ENCODE data around the gene TM7SF2. TPM values are rescaled to one million over a fixed set of nuclear protein-coding genes. Genes with fewer than 3 reads are reported as not detected.

Gene TM7SF2
- 16.4 TPM for polyA plus RNA-seq (2013)

- H3K9me3 ChIP-seq (ENCODE audit: control extremely low read depth in 1 of 5, control insufficient read depth in 4 of 5, insufficient read depth in 2 of 5, low read depth in 1 of 5, low read length in 4 of 5): no peaks in the 10 kb centered on the region
- DNase-seq: peak; percentile 91 to 95 (median 94)
- H3K4me3 ChIP-seq (ENCODE audit: control insufficient read depth in 1 of 7, extremely low read depth in 1 of 7, insufficient read depth in 4 of 7, low read depth in 2 of 7, low read length in 6 of 7): peak within 1 kb of the TSS; percentile 52 to 80 (median 74)
- H3K27me3 ChIP-seq (replicated peaks in 2 of 5; ENCODE audit: control insufficient read depth in 4 of 5, insufficient read depth in 5 of 5, low read length in 4 of 5): no peaks in the 10 kb centered on the region
- H3K27ac ChIP-seq (ENCODE audit: insufficient read depth in 1 of 2, low read depth in 1 of 2, low read length in 2 of 2, poor library complexity in 1 of 2, severe bottlenecking in 2 of 2): peak within 1 kb of the TSS in 1 of 2 experiments; percentile 61
- peaks cover 0 to 51% (median 40%) of the 10 kb centered on the region in 4 experiments for H3K4me1 ChIP-seq (ENCODE audit: control extremely low read depth in 1 of 4, control insufficient read depth in 4 of 4, insufficient read depth in 4 of 4, low read length in 3 of 4)
- WGBS (ENCODE audit: insufficient coverage): under 1% methylated on average over 52 of the region's 64 CpGs
- H3K36me3 ChIP-seq (ENCODE audit: control insufficient read depth in 4 of 4, insufficient read depth in 4 of 4, low read length in 3 of 4): peaks cover 0 to 60% (median 29%) of the 10 kb centered on the region in 4 experiments
- CTCF ChIA-PET: interaction anchor here (0.7 to 4.9 kb wide), 22 partner anchors 8 to 203 kb away, joined by 3 to 56 read pairs (median 4); partner anchors contain the start of genes ARL2, CAPN1, CDC42EP2 and FAU
- POLR2A ChIA-PET: interaction anchor here (0.7 to 2.8 kb wide), 6 partner anchors 16 to 96 kb away, joined by 3 to 7 read pairs (median 3); partner anchors contain the start of genes SYVN1 and VPS51
Measured at GRCh38 chr11:65111744-65112545, at the start of gene TM7SF2. Gene TM7SF2 (plus strand): TSS chr11:65111872. CDS start chr11:65112016, 144 bp downstream.

GRCh38 chr11:65063532-65063931, 48.1 kb upstream of the TM7SF2 start:
- Histone ChIP-seq H3K4me3 (ENCODE audit: control insufficient read depth in 1 of 7, extremely low read depth in 1 of 7, insufficient read depth in 4 of 7, low read depth in 2 of 7, low read length in 6 of 7) (no peak overlapping the region), H3K36me3 (ENCODE audit: control insufficient read depth in 4 of 4, insufficient read depth in 4 of 4, low read length in 3 of 4) (no peaks in the 10 kb centered on the region), H3K27ac (ENCODE audit: insufficient read depth in 1 of 2, low read depth in 1 of 2, low read length in 2 of 2, poor library complexity in 1 of 2, severe bottlenecking in 2 of 2) (no peak overlapping the region), H3K4me1 (ENCODE audit: control extremely low read depth in 1 of 4, control insufficient read depth in 4 of 4, insufficient read depth in 4 of 4, low read length in 3 of 4) (peaks cover 0 to 5% (median 0%) of the 10 kb centered on the region in 4 experiments), H3K27me3 (replicated peaks in 2 of 5; ENCODE audit: control insufficient read depth in 4 of 5, insufficient read depth in 5 of 5, low read length in 4 of 5) (no peaks in the 10 kb centered on the region), H3K9me3 (ENCODE audit: control extremely low read depth in 1 of 5, control insufficient read depth in 4 of 5, insufficient read depth in 2 of 5, low read depth in 1 of 5, low read length in 4 of 5) (no peaks in the 10 kb centered on the region)
- 100% methylated on average over 3 of the region's 3 CpGs for WGBS (ENCODE audit: insufficient coverage)
- POLR2A ChIA-PET: interaction anchor here (1.3 kb wide), 1 partner anchor 12 kb away, joined by 4 read pairs; no protein-coding TSS in a partner anchor
- CTCF ChIA-PET: interaction anchor here (0.7 to 1.5 kb wide), 3 partner anchors 37 to 49 kb away, joined by 3 to 4 read pairs (median 4); partner anchors contain the start of genes ARL2 and TM7SF2
- DNase-seq: no peak

- no peak for DNase-seq
- Histone ChIP-seq H3K4me1 (ENCODE audit: control extremely low read depth in 1 of 4, control insufficient read depth in 4 of 4, insufficient read depth in 4 of 4, low read length in 3 of 4) (peaks cover 0 to 5% (median 0%) of the 10 kb centered on the region in 4 experiments), H3K9me3 (ENCODE audit: control extremely low read depth in 1 of 5, control insufficient read depth in 4 of 5, insufficient read depth in 2 of 5, low read depth in 1 of 5, low read length in 4 of 5) (no peaks in the 10 kb centered on the region), H3K27me3 (replicated peaks in 2 of 5; ENCODE audit: control insufficient read depth in 4 of 5, insufficient read depth in 5 of 5, low read length in 4 of 5) (no peaks in the 10 kb centered on the region), H3K36me3 (ENCODE audit: control insufficient read depth in 4 of 4, insufficient read depth in 4 of 4, low read length in 3 of 4) (no peaks in the 10 kb centered on the region), H3K4me3 (ENCODE audit: control insufficient read depth in 1 of 7, extremely low read depth in 1 of 7, insufficient read depth in 4 of 7, low read depth in 2 of 7, low read length in 6 of 7) (no peak overlapping the region), H3K27ac (ENCODE audit: insufficient read depth in 1 of 2, low read depth in 1 of 2, low read length in 2 of 2, poor library complexity in 1 of 2, severe bottlenecking in 2 of 2) (no peak overlapping the region)
- ChIA-PET CTCF (interaction anchor here (0.6 to 2.9 kb wide), 2 partner anchors 13 to 142 kb away, joined by 3 to 7 read pairs; no protein-coding TSS in a partner anchor), POLR2A (interaction anchor here (0.6 to 1.3 kb wide), 2 partner anchors 11 to 103 kb away, joined by 4 to 5 read pairs; no protein-coding TSS in a partner anchor)
- WGBS (ENCODE audit: insufficient coverage): 100% methylated on average over 2 of the region's 4 CpGs
Measured at GRCh38 chr11:65064847-65065240, 46.8 kb upstream of the TM7SF2 start.

- no peaks in the 10 kb centered on the region for H3K27me3 ChIP-seq (replicated peaks in 2 of 5; ENCODE audit: control insufficient read depth in 4 of 5, insufficient read depth in 5 of 5, low read length in 4 of 5)
- H3K36me3 ChIP-seq (ENCODE audit: control insufficient read depth in 4 of 4, insufficient read depth in 4 of 4, low read length in 3 of 4): no peaks in the 10 kb centered on the region
- POLR2A ChIA-PET: interaction anchor here (0.6 kb wide), 1 partner anchor 1436 kb away, joined by 4 read pairs; no protein-coding TSS in a partner anchor
- WGBS (ENCODE audit: insufficient coverage): 100% methylated on average over 3 of the region's 7 CpGs
- CTCF ChIA-PET: interaction anchor here (0.6 to 2.9 kb wide), 4 partner anchors 9 to 37 kb away, joined by 3 to 7 read pairs (median 4); no protein-coding TSS in a partner anchor
- no peak for DNase-seq
- H3K4me1 ChIP-seq (ENCODE audit: control extremely low read depth in 1 of 4, control insufficient read depth in 4 of 4, insufficient read depth in 4 of 4, low read length in 3 of 4): peaks cover 0 to 2% (median 0%) of the 10 kb centered on the region in 4 experiments
- H3K4me3 ChIP-seq (ENCODE audit: control insufficient read depth in 1 of 7, extremely low read depth in 1 of 7, insufficient read depth in 4 of 7, low read depth in 2 of 7, low read length in 6 of 7): no peak overlapping the region
- H3K9me3 ChIP-seq (ENCODE audit: control extremely low read depth in 1 of 5, control insufficient read depth in 4 of 5, insufficient read depth in 2 of 5, low read depth in 1 of 5, low read length in 4 of 5): no peaks in the 10 kb centered on the region
- H3K27ac ChIP-seq (ENCODE audit: insufficient read depth in 1 of 2, low read depth in 1 of 2, low read length in 2 of 2, poor library complexity in 1 of 2, severe bottlenecking in 2 of 2): no peak overlapping the region
Measured at GRCh38 chr11:65065851-65066250, 45.8 kb upstream of the TM7SF2 start.

GRCh38 chr11:65066315-65066714, 45.4 kb upstream of the TM7SF2 start:
- Histone ChIP-seq H3K27me3 (replicated peaks in 2 of 5; ENCODE audit: control insufficient read depth in 4 of 5, insufficient read depth in 5 of 5, low read length in 4 of 5) (no peaks in the 10 kb centered on the region), H3K4me1 (ENCODE audit: control extremely low read depth in 1 of 4, control insufficient read depth in 4 of 4, insufficient read depth in 4 of 4, low read length in 3 of 4) (peaks cover 0 to 2% (median 0%) of the 10 kb centered on the region in 4 experiments), H3K27ac (ENCODE audit: insufficient read depth in 1 of 2, low read depth in 1 of 2, low read length in 2 of 2, poor library complexity in 1 of 2, severe bottlenecking in 2 of 2) (no peak overlapping the region), H3K9me3 (ENCODE audit: control extremely low read depth in 1 of 5, control insufficient read depth in 4 of 5, insufficient read depth in 2 of 5, low read depth in 1 of 5, low read length in 4 of 5) (no peaks in the 10 kb centered on the region), H3K36me3 (ENCODE audit: control insufficient read depth in 4 of 4, insufficient read depth in 4 of 4, low read length in 3 of 4) (no peaks in the 10 kb centered on the region), H3K4me3 (ENCODE audit: control insufficient read depth in 1 of 7, extremely low read depth in 1 of 7, insufficient read depth in 4 of 7, low read depth in 2 of 7, low read length in 6 of 7) (no peak overlapping the region)
- POLR2A ChIA-PET: interaction anchor here (0.6 kb wide), 1 partner anchor 1435 kb away, joined by 4 read pairs; no protein-coding TSS in a partner anchor
- DNase-seq: no peak
- CTCF ChIA-PET: interaction anchor here (1.3 to 2.9 kb wide), 3 partner anchors 9 to 11 kb away, joined by 3 to 7 read pairs (median 4); no protein-coding TSS in a partner anchor
- 100% methylated on average over 11 of the region's 11 CpGs for WGBS (ENCODE audit: insufficient coverage)

- ChIA-PET POLR2A (no interaction called here), CTCF (interaction anchor here (1.3 to 2.9 kb wide), 3 partner anchors 9 to 11 kb away, joined by 3 to 7 read pairs (median 4); no protein-coding TSS in a partner anchor)
- Histone ChIP-seq H3K4me3 (ENCODE audit: control insufficient read depth in 1 of 7, extremely low read depth in 1 of 7, insufficient read depth in 4 of 7, low read depth in 2 of 7, low read length in 6 of 7) (no peak overlapping the region), H3K27me3 (replicated peaks in 2 of 5; ENCODE audit: control insufficient read depth in 4 of 5, insufficient read depth in 5 of 5, low read length in 4 of 5) (no peaks in the 10 kb centered on the region), H3K4me1 (ENCODE audit: control extremely low read depth in 1 of 4, control insufficient read depth in 4 of 4, insufficient read depth in 4 of 4, low read length in 3 of 4) (peaks cover 0 to 2% (median 0%) of the 10 kb centered on the region in 4 experiments), H3K9me3 (ENCODE audit: control extremely low read depth in 1 of 5, control insufficient read depth in 4 of 5, insufficient read depth in 2 of 5, low read depth in 1 of 5, low read length in 4 of 5) (no peaks in the 10 kb centered on the region), H3K36me3 (ENCODE audit: control insufficient read depth in 4 of 4, insufficient read depth in 4 of 4, low read length in 3 of 4) (no peaks in the 10 kb centered on the region), H3K27ac (ENCODE audit: insufficient read depth in 1 of 2, low read depth in 1 of 2, low read length in 2 of 2, poor library complexity in 1 of 2, severe bottlenecking in 2 of 2) (no peak overlapping the region)
- 95% methylated on average over 3 of the region's 4 CpGs for WGBS (ENCODE audit: insufficient coverage)
- DNase-seq: no peak
Measured at GRCh38 chr11:65066805-65067291, 44.8 kb upstream of the TM7SF2 start.

Data from common myeloid progenitor, CD34-positive (primary cell).